CD4-positive, alpha-beta T cell treated with Interferon alpha-2 for 1 hour (primary cell): ENCODE measurements around the gene LRRC75B.
"Not testable (repeated sequence)": the region's sequence is repeated elsewhere in the genome, so short reads cannot be mapped to it uniquely, and the experiment has no call there.

Experiments
- DNase-seq, 2 donors: peaks; one replicate each; pipeline ENCODE4 v3.0.0-alpha.2; 2020 to 2022

The LRRC75B gene

DNA sequence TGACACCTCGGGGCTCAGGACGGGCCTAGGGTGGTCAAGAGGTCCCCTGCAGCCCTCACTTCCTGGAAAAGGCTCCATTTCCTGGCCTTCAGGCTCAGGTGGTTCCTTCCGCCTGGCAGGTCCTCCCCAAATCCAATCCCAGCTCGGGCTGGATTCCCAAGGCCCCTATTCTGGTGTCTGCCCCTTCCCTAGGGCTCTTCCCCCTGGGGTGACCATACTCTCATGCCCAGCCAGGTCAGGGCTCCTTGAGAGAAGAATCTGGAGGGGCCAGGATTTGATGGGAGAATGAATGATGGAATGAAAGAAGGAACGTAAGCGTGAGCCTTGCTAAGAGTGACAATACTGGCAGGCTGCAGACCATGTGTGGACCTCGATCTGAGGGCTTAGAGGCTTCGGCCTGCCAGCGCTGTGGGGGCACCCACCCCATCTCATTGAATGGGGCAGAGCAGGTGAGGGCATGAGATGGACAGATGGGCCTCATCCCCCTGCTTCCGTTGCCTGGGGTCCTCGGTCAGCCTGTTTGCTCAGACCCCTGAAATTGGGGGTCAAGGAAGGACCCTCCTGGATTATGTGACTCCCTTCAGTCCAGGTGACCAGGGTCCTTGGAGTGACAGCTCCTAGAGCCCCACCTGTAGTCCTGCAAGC is 9.4 kb upstream of the LRRC75B start:
- DNase-seq = not testable (repeated sequence)

DNA sequence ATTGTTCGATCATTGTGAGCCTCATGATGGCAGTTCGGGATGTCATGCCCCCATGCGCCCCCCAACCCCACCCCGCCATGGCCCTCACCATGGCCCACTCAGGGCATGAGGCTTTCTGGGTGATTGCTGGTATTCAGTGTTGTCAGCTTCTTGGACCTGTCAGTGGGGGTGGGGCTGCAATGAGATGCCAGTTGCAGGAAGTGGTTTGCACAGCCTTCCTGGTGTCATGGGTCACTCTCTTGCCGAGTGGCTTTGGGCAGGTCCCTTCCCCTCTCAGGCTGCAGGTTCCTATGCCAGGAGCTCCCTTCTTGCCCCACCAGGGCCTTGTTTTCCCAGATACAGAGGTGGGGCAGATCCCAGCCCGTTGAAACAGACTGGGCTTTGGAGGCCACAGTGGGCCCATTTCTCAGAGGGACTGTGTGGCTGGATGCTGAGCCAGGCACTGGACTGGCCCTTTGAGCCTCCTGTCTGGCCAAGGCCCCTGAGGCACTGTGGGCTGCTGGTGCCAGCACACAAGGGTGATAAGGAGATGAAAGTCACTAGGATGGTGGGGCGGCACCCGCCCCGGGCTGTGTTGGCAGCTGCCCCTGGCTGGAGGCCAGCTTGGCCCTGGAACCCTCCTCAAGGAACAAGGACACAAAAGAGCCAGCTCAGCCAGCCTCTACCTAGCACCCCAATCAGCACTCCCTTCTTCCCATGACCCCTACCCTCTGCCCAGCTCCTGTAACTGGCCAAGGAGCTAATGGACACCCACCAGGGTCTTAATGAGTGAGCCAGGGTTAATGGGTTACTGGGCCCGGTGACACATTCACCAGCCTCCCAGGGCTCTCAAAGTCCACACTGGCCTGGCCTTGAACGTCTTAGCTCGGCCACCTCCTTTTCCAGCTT is 8.6 kb upstream of the LRRC75B start:
- DNase-seq = peak; percentile 13 to 20

DNA sequence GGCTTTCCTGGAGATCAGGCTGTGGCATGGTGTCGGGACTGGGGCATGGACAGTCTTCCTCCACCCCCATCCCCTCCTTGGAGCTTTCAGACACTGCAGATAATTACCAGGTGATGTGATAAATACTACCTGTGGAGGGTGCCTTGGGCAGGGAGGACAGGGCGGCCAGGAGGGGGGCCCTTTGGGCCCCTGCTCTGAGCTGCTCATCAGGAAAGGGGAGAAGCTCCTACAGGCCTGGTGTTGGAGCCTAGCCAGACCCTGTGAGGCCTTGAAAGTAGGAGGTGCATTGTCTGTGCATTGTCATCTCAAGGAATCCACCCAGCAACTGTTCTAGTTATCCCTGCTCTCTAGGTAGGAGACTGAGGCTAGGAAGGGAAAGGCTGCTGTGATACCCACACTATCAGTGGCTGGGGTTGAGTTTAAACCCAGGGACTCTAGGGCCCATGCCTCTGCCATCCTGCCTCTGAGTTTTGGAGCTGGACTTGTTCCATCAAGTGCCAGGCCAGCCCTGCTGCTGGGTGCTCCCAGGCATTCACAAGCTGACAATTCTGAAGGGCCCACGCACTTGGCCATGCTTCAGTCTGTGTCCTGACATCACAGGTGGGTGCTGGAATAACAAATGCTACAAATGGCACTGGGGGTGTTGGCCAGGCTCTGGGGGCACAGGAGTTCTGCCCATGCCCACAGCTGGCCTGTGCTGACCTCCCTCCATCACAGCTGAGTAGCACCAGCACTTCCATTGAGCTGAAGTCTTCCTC is 7.3 kb upstream of the LRRC75B start:
- DNase-seq = not testable (repeated sequence)

DNA sequence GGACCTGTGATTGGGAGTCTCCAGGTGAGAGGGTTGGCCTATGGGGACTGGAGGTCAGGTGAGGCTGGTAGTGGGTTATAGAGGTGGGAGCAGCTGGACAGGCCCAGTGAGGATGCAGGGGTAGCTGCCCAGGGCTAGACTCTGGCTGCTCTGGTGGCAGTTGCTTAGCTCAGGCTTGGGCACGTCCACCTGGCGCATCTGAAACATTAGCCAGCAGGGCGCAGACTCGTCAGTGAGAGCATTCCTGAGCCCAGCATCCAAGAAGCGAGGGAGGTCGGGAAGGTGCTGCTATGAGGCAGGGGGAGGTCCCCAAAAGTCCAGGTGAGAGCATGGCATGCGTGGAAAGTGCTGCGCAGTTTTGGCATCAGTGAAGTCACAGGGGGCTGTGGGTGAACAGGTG is 6.6 kb upstream of the LRRC75B start:
- DNase-seq = no peak

DNA sequence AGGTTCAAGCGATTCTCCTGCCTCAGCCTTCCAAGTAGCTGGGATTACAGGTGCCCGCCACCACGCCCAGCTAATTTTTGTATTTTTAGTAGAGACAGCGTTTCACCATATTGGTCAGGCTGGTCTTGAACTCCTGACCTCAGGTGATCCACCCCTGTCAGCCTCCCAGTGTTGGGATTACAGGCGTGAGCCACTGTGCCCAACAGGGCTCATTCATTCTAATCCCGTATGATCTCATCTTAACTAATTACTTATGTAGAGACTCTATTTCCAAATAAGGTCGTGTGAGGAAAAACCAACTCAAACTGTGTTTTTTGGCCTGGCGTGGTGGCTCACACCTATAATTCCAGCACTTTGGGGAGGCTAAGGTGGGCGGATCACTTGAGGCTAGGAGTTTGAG is 4.2 kb upstream of the LRRC75B start:
- not testable (repeated sequence) for DNase-seq

DNA sequence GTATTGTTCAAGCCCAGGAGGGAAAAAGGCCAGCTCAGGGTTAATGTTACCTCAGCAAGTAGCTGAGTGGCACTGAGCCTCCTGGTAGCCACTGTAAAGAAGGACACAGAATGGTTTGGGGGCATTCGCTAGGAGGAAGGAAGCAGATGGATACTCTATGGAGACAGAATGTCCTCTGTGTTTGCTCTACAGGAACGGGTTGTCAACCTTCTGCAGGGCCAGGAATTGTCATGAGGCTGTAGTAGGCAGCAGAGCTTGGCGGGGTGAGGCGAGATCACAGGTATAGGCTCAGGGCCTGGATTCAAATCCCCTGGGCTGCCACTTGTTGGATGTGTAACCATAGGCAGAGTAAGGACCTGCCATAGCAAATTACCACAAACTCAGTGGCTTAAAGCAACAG is 3.0 kb upstream of the LRRC75B start:
- DNase-seq = no peak

DNA sequence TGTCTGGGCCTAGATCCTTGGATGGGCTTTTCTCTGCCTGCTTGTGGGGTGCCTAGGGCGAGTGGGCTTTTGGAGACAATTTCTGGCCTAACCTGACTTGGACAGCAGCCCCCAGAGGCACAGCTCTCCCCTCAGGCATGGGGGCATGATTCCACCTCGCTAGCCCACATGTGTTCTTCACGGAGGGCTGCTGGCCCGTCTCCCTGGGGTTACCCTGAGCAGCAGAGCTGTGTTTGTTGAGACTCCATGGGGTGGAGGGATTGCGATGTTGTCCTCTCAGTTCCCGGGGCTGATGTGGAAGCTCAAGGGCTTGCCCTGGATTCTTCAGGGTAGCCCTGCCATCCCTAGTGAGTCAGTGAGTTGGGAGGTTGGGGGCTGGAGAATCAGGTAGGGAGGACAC is 2.4 kb upstream of the LRRC75B start:
- DNase-seq = no peak

DNA sequence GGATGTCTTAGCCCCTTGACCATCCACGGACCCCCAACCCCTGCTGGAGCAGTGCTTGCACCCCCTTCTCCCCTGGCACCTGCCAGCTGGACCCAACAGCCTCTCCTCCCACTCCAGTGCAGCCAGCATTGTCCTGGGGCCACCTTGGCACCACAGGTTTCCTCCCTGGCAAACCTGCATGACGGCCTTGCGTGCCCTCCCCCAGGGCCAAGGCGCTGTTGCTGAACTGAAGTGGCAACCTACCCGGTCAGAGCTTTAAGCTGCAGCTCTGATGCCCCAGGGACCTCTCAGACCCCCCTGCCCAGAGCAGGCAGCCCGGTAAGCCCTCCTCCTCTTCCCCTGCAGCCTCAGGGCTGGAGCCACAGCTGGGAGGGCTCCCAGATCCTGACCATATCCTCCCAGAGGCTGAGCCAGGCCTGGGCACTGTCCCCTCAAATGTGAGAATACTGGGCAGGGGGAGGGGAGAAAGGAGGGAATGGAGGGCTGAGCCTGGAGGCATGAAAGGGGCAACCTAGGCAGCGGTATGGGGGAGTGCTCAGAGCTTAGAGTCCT is 1.8 kb upstream of the LRRC75B start:
- no peak for DNase-seq

DNA sequence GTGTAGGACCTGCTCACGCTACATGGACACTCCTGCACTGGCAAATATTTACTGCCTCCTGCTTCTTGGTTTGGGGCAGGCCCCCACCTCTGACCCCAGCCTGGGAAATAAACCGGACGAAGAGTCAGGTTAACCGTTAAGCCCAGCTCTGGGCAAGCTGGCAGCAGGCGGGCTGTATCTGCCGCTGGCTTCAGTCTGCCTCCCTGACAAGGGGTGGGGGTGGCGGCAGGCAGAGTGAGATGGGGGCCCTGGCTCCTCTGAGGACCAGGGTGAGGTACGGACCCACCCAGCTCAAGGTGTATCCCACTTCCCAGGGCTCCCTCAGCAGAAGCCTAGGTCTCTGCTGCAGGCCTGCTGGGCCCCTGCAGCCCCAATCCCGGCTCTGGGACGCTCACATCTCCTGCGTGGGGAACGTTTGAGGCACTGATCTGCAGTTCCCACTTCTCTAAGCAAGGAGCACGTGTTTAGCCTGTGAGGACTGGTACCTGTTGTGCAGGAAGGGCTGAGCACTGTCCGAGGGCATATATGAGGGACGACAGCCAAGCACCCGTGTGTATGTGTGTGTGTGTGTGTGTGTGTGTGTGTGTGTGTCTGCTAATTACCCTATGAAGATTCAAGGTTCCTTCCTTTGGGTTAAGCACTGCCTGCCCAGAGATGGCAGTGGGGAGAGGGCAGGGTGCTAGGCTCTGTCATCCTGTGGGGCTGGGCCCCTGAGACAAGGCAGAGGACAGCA is 1.1 kb upstream of the LRRC75B start:
- DNase-seq = no peak

DNA sequence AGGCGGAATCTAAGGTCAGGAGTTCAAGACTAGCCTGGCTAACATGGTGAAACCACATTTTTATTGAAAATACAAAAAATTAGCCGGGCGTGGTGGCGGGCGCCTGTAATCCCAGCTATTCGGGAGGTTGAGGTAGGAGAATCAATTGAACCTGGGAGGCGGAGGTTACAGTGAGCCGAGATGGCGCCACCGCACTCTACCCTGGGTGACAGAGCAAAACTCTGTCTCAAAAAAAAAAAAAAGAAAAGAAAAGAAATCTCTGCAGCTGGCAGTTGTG is 624 bp upstream of the LRRC75B start:
- DNase-seq = not testable (repeated sequence)

DNA sequence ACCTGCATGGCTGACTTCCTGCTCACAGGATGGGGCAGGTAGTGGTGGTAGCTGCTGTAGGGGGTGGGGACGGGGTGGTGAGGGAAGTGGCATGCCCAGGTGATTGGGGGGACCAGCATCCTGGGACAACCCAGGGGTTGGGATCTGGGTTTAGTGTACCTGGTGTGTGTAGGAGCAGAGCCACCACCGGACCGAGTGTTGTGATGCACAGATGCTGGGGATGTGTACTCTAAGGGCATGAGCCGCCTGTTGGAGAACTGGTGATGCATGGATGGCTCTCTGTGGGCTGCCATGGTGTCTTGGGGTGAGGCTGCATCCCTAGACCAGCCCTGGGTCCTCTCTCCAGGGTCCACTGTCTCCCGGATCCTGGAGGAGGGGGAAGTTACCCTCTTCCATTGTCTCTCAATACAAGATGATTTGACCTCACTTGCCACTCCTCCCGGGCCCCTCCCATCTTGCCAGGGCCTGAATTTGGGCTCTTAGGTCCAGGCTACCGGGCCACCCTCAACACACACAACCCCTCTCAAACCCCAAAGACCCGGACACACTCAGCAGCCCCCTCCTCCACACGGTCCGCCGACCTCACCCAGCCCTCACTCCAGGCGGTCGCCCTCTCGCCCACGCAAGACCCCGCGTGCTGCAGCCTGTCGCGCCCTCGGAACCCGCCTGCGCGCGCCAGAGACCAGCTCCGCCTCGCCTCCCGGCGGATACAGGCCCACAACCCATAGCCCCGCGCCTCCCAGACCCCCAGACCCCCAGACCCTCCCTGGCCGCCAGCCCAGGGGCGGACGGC is 619 bp downstream of the LRRC75B start:
- no peak for DNase-seq

DNA sequence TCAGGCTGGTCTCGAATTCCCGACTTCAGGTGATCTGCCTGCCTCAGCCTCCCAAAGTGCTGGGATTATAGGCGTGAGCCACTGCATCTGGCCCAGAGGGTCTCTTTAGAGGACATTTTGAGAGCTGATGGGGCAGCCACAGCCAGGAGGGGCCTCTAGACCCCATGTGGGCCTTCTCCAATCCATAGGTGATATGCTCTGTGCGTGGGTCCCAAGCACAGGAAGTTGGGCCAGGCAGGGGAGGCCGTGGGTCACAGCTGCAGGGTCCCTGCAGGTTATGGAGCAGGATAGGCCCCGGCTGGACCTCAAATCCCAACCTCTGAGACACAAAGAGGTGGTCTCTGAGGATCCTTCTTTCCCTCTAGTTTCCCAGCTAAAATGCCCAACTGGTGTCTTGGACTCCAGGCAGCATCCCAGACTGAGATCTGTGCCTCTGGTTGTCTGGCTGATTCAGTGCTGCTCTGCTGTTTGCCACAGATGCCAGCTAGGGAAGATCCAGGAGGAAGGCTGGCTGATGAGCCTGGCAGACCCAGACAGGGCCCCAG is 1.5 kb downstream of the LRRC75B start:
- DNase-seq = no peak

DNA sequence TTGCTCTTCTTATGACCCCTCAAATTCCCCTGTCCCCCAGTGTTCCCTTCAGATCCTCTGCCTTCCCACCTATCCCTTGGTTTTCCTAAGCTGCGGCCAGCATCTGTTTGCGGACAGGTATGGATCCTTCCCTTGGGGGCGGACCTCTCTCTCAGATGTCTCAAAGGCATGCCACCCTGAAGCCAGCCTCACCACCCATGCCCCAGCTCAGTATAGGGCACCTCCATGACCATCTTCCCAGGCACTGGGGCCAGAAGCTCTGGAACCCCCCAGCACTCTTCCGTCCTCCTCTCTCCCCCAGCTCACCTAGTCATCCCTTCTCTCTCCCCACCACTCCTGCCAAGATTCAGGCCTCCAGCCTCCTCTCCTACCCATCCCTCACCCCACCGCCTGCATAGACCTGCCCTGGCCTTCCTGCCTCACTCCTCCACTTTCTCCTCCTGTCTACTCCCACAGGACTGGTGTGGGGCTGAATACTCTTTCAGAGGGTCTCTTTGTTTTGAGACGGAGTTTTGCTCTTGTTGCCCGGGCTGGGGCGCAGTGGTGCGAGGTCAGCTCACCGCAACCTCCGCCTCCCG is 2.2 kb downstream of the LRRC75B start:
- DNase-seq = no peak

DNA sequence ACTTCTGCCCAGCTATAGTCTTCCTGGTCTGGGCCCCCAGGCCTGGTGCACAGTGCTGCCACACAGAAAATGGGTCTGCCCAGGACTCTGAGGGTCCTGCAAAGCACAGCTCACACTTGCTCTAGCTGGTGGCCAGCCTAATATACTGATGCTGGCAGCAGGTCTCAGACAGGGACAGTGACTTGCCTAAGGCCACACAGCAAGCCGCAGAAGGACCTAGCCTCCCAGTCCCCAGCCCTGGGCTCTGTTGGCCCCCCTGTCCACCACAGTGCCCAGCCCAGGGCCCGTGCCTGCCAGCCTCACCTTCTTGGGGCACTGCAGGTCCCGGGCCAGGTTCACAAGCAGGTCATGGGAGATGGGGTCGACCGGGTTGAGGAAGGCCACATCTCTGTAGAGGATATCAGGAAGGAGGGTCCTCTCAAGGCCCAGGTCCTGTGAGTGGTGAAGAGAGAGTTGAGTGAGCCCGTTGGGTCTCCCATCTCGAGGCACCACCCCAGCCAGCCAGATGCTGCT is 3.3 kb downstream of the LRRC75B start:
- no peak for DNase-seq

DNA sequence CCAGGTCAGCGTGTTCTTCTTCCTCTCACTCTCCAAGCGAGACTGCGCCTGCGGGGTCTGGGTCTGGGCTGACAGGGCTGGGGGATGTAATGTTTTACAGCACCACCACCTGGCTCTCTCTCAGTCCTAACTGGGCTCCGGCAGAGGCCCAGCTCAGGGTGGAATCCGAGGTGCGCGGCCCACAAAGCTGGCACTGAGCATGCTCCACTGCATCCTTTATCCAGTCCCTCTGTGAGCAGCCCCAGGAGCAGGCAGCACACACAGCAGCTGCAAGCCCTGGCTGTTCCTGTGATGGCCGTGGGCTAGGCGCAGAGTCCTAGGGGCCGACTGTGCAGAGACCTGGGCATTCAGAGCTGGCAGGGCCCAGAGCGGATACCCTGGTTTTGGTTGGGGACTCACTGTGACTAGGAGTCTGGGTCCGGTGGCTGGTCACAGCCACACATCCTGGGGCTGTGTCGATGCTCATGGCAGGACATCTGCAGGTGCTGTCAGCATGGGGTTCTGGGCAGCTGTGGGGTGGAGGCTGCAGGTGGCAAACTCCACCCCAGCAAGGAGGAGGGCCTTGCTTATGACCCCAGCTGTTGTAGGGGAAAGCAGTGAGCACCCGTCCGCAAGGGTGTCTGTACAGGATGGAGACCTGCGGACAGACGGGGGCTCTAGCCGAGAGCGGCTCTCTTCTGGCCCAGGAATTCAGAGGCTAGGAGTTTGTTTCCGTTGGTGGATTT is 4.0 kb downstream of the LRRC75B start:
- no peak for DNase-seq

DNA sequence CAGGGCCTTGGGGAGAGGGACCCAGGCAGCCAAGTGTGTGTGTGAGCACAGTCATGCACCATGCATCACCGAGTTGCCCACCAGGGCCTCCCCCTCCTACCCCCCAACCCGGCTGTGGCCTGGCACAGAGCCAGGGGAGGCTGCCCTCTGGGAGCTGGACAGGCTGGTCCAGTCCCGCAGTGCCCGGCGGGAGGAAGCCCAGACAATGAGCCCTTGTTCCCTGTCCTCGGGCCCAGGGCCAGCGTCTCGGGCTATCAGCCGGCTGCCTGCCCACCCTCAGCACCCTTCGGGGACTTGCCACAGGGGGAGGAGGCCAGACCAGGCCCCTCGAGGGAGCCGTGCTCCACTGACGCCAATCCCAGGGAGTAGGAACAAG is 4.5 kb downstream of the LRRC75B start:
- DNase-seq = no peak

DNA sequence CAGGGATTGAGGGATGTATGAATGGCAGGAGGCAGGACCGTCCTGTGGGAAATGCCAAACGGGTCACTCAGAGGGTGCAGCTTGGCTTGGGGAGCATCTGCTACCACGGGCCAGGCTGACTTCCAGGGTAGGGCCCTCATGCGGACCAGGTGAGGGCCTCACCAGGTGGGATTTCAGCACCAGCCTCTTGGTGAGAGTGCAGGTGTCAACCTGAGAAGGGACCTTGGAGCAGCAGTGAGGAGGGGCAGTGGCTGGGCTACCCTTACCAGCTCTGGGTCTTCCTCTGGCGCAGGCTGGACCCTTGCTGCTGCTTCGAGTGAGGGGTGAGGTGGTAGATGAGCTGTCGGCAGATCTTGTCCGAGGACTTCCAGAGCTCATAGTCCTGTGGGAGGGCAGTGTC is 4.9 kb downstream of the LRRC75B start:
- DNase-seq = no peak

DNA sequence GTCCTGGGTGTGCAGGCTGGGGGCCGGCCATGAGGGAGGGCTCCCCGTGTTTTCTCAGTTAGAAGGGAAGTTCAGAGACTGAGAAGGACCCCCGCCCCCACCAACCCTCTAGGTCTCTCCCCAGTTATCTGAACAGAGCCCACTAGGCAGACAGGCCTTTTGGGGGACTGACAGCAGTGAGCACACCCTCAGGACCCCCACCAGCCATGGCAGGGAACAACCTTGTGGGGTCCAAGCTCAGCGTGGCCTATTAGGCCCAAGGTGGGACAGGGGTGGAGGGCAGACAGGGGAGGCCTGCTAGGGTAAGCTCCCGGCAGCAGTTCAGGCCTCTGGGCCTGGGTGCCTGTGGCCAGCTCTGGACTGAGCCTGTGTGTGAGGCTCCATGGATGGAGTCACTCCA is 5.6 kb downstream of the LRRC75B start:
- no peak for DNase-seq

DNA sequence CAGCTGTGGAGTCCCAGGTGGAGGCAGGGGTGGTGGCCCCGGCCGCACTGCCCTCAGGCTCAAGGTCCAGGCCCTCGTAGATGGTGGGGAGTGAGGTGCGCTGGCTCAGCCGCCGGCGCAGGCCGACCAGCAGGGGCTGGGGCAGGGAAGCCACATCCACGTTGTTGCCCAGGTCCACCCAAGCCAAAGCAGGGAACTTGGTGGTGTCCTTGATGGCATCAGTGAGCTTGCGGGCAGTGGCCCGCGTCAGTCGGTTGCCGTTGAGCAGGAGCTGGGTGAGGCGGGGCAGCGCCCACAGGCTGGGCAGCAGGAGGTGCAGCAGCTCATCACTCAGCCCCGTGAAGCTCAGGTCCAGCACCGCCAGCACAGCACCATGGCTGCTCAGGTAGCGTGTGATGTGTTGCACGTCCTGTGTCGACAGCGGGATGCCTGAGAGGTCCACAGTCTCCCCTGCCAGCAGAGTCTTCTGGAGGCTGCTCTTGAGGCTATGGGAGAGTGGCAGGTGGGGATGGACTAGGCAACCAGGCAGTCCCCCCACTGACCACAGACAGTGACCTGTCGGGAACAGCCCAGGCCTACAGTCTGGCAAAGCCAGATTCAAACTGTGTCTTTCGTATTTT is 6.8 kb downstream of the LRRC75B start:
- no peak for DNase-seq

DNA sequence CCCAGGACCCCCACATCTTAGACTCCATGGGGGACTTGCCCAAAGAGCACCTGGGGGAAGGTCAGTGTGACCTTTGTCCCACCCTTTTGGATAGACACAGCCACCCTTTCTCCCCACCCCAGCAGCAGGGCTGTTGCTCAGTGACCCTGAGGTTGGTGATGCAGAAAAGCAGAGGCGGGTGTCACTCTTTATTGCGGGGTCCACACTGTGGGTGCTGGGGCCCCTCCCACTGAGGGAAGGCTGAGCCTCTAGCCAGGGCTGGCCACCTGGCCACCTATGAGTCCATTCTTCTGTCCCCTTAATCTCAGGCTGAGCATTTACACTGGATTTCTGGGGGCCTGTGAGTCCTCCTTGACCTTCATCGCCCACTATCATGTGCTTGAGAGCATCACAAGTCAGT is 7.4 kb downstream of the LRRC75B start:
- no peak for DNase-seq
